Measurements from ENCODE around the gene APEX1.

The APEX1 gene

GRCh38 chr14:20454516-20455354 lies at the start of gene APEX1, which contains the start of gene OSGEP:
APEX1 (plus strand) TSS chr14:20455226; CDS start chr14:20455646, 420 bp downstream.
OSGEP (minus strand) TSS chr14:20454812; CDS start chr14:20454683, 129 bp downstream.
- no peaks in the 10 kb centered on the region for H3K9me3 Mint-ChIP-seq
- H3K27ac Mint-ChIP-seq = no peak within 1 kb of the TSS
- peaks cover 40% of the 10 kb centered on the region for H3K36me3 Mint-ChIP-seq (ENCODE audit: low read depth)
- no peaks in the 10 kb centered on the region for H3K27me3 Mint-ChIP-seq
- H3K4me1 Mint-ChIP-seq = peaks cover 32% of the 10 kb centered on the region
- no peak within 1 kb of the TSS for H3K4me3 Mint-ChIP-seq
- ATAC-seq = peak; percentile 87
- DNase-seq = peak; percentile 95

- H3K36me3 Mint-ChIP-seq (ENCODE audit: low read depth) = peaks cover 29% of the 10 kb centered on the region
- no peak overlapping the region for H3K4me3 Mint-ChIP-seq
- DNase-seq = no peak
Observed at GRCh38 chr14:20409226-20409625, 45.8 kb upstream of the APEX1 start.

GRCh38 chr14:20412411-20412810 lies 42.6 kb upstream of the APEX1 start:
- Mint-ChIP-seq H3K4me1 (peaks cover 42% of the 10 kb centered on the region), H3K9me3 (no peaks in the 10 kb centered on the region), H3K27ac (peak overlapping the region; percentile 89), H3K4me3 (peak overlapping the region; percentile 90), H3K27me3 (no peaks in the 10 kb centered on the region), H3K36me3 (ENCODE audit: low read depth) (peaks cover 12% of the 10 kb centered on the region)
- peak; percentile 14 for ATAC-seq
- DNase-seq = no peak

More at GRCh38 chr14:20409226-20409625, 45.8 kb upstream of the APEX1 start:
- ATAC-seq = no peak
- Mint-ChIP-seq H3K27ac (peak overlapping the region; percentile 10), H3K9me3 (no peaks in the 10 kb centered on the region), H3K4me1 (peaks cover 46% of the 10 kb centered on the region), H3K27me3 (no peaks in the 10 kb centered on the region)

GRCh38 chr14:20412876-20413743 lies 41.9 kb upstream of the APEX1 start, which contains the start of gene TEP1:
TEP1 (minus strand) TSS chr14:20413501; CDS start chr14:20408439, 5,062 bp downstream.
- ATAC-seq = peak; percentile 86
- H3K9me3 Mint-ChIP-seq = no peaks in the 10 kb centered on the region
- peaks cover 5% of the 10 kb centered on the region for H3K36me3 Mint-ChIP-seq (ENCODE audit: low read depth)
- DNase-seq = peak; percentile 82
- peaks cover 42% of the 10 kb centered on the region for H3K4me1 Mint-ChIP-seq
- peak within 1 kb of the TSS; percentile 89 for H3K27ac Mint-ChIP-seq
- peak within 1 kb of the TSS; percentile 90 for H3K4me3 Mint-ChIP-seq
- H3K27me3 Mint-ChIP-seq = no peaks in the 10 kb centered on the region

GRCh38 chr14:20413744-20414082 lies 41.3 kb upstream of the APEX1 start:
- H3K4me1 Mint-ChIP-seq = peaks cover 42% of the 10 kb centered on the region
- H3K36me3 Mint-ChIP-seq (ENCODE audit: low read depth) = peaks cover 3% of the 10 kb centered on the region
- no peaks in the 10 kb centered on the region for H3K9me3 Mint-ChIP-seq
- no peaks in the 10 kb centered on the region for H3K27me3 Mint-ChIP-seq
- ATAC-seq = peak; percentile 45
- DNase-seq = no peak
- peak overlapping the region; percentile 90 for H3K4me3 Mint-ChIP-seq
- peak overlapping the region; percentile 89 for H3K27ac Mint-ChIP-seq

- no peaks in the 10 kb centered on the region for H3K27me3 Mint-ChIP-seq
- peaks cover 37% of the 10 kb centered on the region for H3K4me1 Mint-ChIP-seq
- H3K27ac Mint-ChIP-seq = peak overlapping the region; percentile 41
- H3K36me3 Mint-ChIP-seq (ENCODE audit: low read depth) = peaks cover 3% of the 10 kb centered on the region
- DNase-seq = peak; percentile 34
- H3K9me3 Mint-ChIP-seq = no peaks in the 10 kb centered on the region
- no peak overlapping the region for H3K4me3 Mint-ChIP-seq
- peak; percentile 33 for ATAC-seq
Observed at GRCh38 chr14:20415782-20416206, 39.2 kb upstream of the APEX1 start.

GRCh38 chr14:20416223-20416622 lies 38.8 kb upstream of the APEX1 start:
- H3K9me3 Mint-ChIP-seq = no peaks in the 10 kb centered on the region
- ATAC-seq (no peak), DNase-seq (no peak)
- H3K27ac Mint-ChIP-seq = no peak overlapping the region
- peaks cover 33% of the 10 kb centered on the region for H3K4me1 Mint-ChIP-seq
- H3K4me3 Mint-ChIP-seq = no peak overlapping the region
- H3K27me3 Mint-ChIP-seq = no peaks in the 10 kb centered on the region
- H3K36me3 Mint-ChIP-seq (ENCODE audit: low read depth) = peaks cover under 1% of the 10 kb centered on the region

- no peak for ATAC-seq
- no peak overlapping the region for H3K27ac Mint-ChIP-seq
- no peaks in the 10 kb centered on the region for H3K36me3 Mint-ChIP-seq (ENCODE audit: low read depth)
- H3K4me3 Mint-ChIP-seq = no peak overlapping the region
- no peaks in the 10 kb centered on the region for H3K27me3 Mint-ChIP-seq
- H3K9me3 Mint-ChIP-seq = no peaks in the 10 kb centered on the region
- DNase-seq = no peak
- H3K4me1 Mint-ChIP-seq = peaks cover 22% of the 10 kb centered on the region
Observed at GRCh38 chr14:20417250-20418186, 37.5 kb upstream of the APEX1 start.

GRCh38 chr14:20418501-20418909 lies 36.5 kb upstream of the APEX1 start:
- no peak overlapping the region for H3K4me3 Mint-ChIP-seq
- H3K36me3 Mint-ChIP-seq (ENCODE audit: low read depth) = no peaks in the 10 kb centered on the region
- H3K4me1 Mint-ChIP-seq = peaks cover 21% of the 10 kb centered on the region
- ATAC-seq (no peak), DNase-seq (no peak)
- H3K27ac Mint-ChIP-seq = no peak overlapping the region
- no peaks in the 10 kb centered on the region for H3K27me3 Mint-ChIP-seq
- no peaks in the 10 kb centered on the region for H3K9me3 Mint-ChIP-seq

- Mint-ChIP-seq H3K9me3 (no peaks in the 10 kb centered on the region), H3K36me3 (ENCODE audit: low read depth) (no peaks in the 10 kb centered on the region), H3K27ac (no peak overlapping the region), H3K27me3 (no peaks in the 10 kb centered on the region), H3K4me1 (peaks cover 13% of the 10 kb centered on the region), H3K4me3 (no peak overlapping the region)
- DNase-seq (no peak), ATAC-seq (no peak)
Observed at GRCh38 chr14:20419419-20419818, 35.6 kb upstream of the APEX1 start.

GRCh38 chr14:20421267-20421666 lies 33.8 kb upstream of the APEX1 start:
- Mint-ChIP-seq H3K27me3 (no peaks in the 10 kb centered on the region), H3K4me3 (no peak overlapping the region), H3K9me3 (no peaks in the 10 kb centered on the region), H3K36me3 (ENCODE audit: low read depth) (no peaks in the 10 kb centered on the region), H3K27ac (no peak overlapping the region), H3K4me1 (peaks cover 7% of the 10 kb centered on the region)
- DNase-seq (no peak), ATAC-seq (no peak)

- Mint-ChIP-seq H3K36me3 (ENCODE audit: low read depth) (no peaks in the 10 kb centered on the region), H3K27me3 (no peaks in the 10 kb centered on the region), H3K9me3 (no peaks in the 10 kb centered on the region), H3K27ac (no peak overlapping the region), H3K4me3 (no peak overlapping the region), H3K4me1 (peaks cover 19% of the 10 kb centered on the region)
- no peak for DNase-seq
- no peak for ATAC-seq
Observed at GRCh38 chr14:20422886-20423285, 32.1 kb upstream of the APEX1 start.

GRCh38 chr14:20424851-20425250 lies 30.2 kb upstream of the APEX1 start:
- no peaks in the 10 kb centered on the region for H3K27me3 Mint-ChIP-seq
- H3K9me3 Mint-ChIP-seq = no peaks in the 10 kb centered on the region
- no peaks in the 10 kb centered on the region for H3K36me3 Mint-ChIP-seq (ENCODE audit: low read depth)
- H3K4me1 Mint-ChIP-seq = peaks cover 36% of the 10 kb centered on the region
- DNase-seq (no peak), ATAC-seq (no peak)
- no peak overlapping the region for H3K27ac Mint-ChIP-seq
- no peak overlapping the region for H3K4me3 Mint-ChIP-seq
